HG03460 (cell line): ENCODE measurements around the gene ABCB9.

Source experiments
- ATAC-seq: cut with Tn5 transposase; IDR thresholded peaks from one replicate; pipeline ENCODE4 v1.9.1; 2021; ENCODE audit not compliant: unreplicated experiment

The ABCB9 gene

GRCh38 chr12:122982963-122983788 is 16.9 kb upstream of the ABCB9 start:
- ATAC-seq: no peak

GRCh38 chr12:122982477-122982815 is 16.2 kb upstream of the ABCB9 start:
- ATAC-seq: no peak

GRCh38 chr12:122981587-122982476 is 15.6 kb upstream of the ABCB9 start:
- ATAC-seq: no peak

- ATAC-seq: peak; percentile 20
These were observed 14.8 kb upstream of the ABCB9 start for GRCh38 chr12:122981036-122981471.

GRCh38 chr12:122980183-122981035 is 14.1 kb upstream of the ABCB9 start, which contains the start of gene ARL6IP4:
Gene ARL6IP4, plus strand, starts transcription at chr12:122980681. Its CDS starts 459 bp downstream, at chr12:122981140.
- ATAC-seq: peak; percentile 51

- no peak for ATAC-seq
These were observed 13.6 kb upstream of the ABCB9 start for GRCh38 chr12:122979908-122980182.

GRCh38 chr12:122979001-122979907 is 13.0 kb upstream of the ABCB9 start:
- ATAC-seq: no peak

GRCh38 chr12:122978507-122978955 is 12.3 kb upstream of the ABCB9 start:
- ATAC-seq: no peak

- no peak for ATAC-seq
These were observed 11.6 kb upstream of the ABCB9 start for GRCh38 chr12:122977655-122978392.

- no peak for ATAC-seq
These were observed 10.9 kb upstream of the ABCB9 start for GRCh38 chr12:122977153-122977552.

GRCh38 chr12:122976648-122976975 is 10.3 kb upstream of the ABCB9 start:
- no peak for ATAC-seq

GRCh38 chr12:122975790-122976647 is 9.8 kb upstream of the ABCB9 start:
- ATAC-seq: no peak

GRCh38 chr12:122974892-122975789 is 8.9 kb upstream of the ABCB9 start, which contains the start of gene OGFOD2:
Gene OGFOD2, plus strand, starts transcription at chr12:122975244. Its CDS starts 8 bp downstream, at chr12:122975252.
- peak; percentile 69 for ATAC-seq

- ATAC-seq: peak; percentile 72
These were observed 8.1 kb upstream of the ABCB9 start for GRCh38 chr12:122974274-122974891.

GRCh38 chr12:122969676-122970075 is 3.4 kb upstream of the ABCB9 start:
- no peak for ATAC-seq

GRCh38 chr12:122968104-122968503 is 1.8 kb upstream of the ABCB9 start:
- no peak for ATAC-seq
